ENCODE data around the gene FBN3.
A peak's percentile ranks its signal among the peaks of the same experiment; 100 is the strongest.
"Not testable (repeated sequence)": the region's sequence is repeated elsewhere in the genome, so short reads cannot be mapped to it uniquely, and the experiment has no call there.

FBN3 gene

DNA sequence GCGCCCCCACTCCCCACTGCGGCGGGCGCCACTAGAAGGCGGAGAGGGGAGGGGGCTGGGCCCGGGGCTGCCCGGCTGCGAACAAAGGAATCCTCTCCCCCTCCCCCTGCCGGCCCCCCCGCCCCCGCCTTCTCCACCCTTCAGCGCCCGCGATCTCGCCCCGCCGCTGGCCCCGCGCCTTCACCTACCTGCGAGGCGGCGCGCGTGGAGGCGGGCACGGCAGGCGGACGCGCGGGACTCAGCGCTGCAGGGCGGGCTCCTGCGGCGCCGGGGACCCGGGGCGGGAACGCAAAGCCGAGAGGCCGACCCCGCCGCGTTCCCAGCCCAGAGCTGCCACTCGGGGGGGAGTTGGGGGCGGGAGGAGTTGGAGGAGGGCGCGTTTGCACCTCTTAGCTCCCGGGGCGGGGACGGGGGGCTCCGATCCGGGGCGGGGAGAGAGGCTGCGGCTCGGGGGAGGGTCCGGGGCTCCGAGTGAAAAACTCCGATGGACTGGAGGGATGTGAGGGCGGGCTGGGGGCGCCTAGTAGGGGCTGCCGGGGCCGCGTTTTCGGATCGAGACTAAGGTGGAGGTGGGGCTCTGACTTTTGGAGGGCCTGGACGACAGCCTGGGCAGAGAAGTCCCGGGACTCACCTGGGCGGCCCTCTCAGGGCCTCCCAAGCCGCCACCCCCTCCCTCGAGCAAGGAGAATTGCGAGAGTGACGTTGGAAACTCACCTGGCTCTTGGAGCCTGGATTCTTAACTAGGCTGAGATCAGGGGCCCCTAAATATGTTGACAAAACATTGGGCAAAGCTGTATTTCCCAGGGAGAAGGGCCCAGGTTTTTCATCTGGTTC lies at the start of gene FBN3:
TSS of gene FBN3 (minus strand) at position 332 of the 834 bp plus-strand sequence. CDS start 2,112 bp downstream, outside the sequence.
- no peak for DNase-seq

DNA sequence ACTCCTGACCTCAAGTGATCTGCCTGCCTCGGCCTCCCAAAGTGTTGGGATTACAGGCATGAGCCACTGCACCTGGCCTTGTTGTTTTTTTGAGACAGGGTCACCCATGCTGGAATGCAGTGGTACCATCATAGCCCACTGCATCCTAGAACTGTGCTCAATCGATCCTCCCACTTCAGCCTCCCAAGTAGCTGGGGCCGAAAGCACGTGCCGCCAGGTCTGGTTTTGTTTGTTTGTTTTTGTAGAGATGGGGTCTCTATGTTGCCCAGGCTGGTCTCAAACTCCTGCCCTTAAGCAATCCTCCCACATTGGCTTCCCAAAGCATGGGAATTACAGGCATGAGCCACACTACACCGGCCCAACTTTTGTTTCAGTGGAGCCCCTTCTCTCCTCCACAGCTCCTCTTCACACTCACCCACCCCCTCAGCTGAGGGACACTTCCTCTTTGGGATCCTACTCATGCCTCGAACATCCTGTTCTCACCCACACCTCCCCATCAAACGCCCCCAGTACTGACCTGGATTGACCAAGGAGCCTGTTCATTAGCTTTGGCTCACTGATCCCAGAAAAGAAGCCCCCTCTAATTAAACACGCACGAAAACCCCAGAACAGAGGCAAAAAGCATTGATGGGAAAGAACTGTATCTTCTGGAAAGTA lies 47.0 kb upstream of the FBN3 start:
- no peak for DNase-seq

- DNase-seq: no peak
Observed at GRCh38 chr19:8194528-8195267, 45.3 kb upstream of the FBN3 start.

- no peak for DNase-seq
Observed at GRCh38 chr19:8192221-8192820, 42.9 kb upstream of the FBN3 start.

DNA sequence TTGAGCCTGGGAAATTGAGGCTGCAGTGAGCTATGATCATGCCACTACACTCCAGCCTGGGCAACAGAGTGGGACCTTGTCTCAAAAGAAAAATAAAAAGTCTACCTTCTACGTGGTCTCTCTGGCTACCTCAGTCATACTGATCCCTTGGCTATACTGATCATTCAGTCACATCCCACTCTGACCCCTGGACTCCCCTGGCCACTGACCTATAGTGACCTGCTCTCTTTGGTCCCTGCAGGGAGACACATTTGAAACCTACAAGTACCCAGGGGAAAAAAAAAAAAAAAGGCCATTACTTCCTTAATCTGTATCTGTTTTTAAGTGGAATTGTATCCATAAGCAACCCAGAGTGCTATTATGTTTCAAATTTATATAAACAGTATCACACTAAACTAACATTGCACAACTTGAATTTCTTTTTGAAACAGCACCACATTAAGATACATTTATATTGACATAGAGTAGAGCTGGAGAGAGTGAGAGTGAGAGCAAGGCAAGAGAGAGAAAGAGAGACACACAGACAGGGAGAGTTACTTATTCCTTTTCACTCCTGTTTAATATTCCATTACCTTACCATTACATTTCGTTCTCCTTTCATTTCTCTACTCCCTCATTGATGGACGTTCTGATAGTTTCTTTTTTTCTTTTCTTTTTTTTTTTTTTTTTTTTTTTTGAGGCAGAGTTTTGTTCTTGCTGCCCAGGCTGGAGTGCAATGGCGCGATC lies 36.1 kb upstream of the FBN3 start:
- no peak for DNase-seq

DNA sequence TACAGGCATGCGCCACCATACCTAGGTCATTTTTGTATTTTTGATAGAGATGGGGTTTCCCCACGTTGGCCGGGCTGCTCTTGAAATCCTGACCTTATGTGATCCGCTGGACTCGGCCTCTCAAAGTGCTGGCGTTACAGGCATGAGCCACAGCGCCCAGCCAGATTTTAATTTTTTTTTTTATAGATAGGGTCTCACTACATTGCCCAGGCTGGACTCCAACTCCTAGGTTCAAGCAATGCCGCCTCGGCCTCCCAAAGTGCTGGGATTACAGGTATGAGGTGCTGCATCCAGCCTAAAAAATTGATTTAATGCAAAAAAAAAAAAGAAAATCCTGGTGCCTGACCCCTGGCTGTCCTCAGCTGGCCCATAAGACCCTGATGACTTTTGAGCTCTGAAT lies 34.9 kb upstream of the FBN3 start:
- no peak for DNase-seq

- DNase-seq: peak in 1 of 2 experiments; percentile 25
Observed at GRCh38 chr19:8180018-8180417, 30.6 kb upstream of the FBN3 start.

- DNase-seq: no peak
Observed at GRCh38 chr19:8174706-8175105, 25.3 kb upstream of the FBN3 start.

- DNase-seq: no peak
Observed at GRCh38 chr19:8168537-8168936, 19.1 kb upstream of the FBN3 start.

DNA sequence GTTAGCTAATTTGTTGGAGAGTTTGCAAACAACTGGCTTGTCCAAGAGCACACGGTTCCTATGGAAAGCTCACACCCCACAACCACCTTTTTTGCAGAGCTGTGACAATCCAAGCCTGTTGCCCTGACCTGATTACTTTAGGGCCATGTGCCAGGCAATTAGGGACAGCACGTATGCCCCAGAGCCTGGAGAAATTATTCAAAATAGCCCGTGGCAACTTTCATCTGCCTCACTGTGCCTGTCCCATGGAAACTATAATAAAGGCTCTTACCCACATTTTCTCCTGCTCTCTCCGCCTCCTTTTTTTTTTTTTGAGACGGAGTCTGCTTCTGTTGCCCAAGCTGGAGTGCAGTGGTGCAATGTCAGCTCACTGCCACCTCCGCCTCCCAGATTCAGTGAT lies 18.6 kb upstream of the FBN3 start:
- DNase-seq: no peak

DNA sequence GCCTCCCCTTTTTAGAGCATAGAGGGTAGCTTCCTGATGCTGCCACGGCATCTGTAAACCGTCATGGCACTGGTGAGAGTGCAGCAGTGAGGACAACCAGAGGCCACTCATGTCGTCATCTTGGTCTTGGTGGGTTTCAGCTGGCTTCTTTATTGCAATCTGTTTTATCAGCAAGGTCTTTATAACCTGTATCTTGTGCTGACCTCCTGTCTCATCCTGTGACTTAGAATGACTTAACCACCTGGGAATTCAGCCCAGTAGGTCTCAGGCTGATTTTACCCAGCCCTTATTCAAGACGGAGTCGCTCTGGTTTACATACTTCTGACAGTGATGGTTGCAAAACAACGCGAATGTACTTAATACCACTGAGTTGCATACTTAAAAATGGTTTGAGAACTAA lies 14.4 kb upstream of the FBN3 start:
- no peak for DNase-seq

DNA sequence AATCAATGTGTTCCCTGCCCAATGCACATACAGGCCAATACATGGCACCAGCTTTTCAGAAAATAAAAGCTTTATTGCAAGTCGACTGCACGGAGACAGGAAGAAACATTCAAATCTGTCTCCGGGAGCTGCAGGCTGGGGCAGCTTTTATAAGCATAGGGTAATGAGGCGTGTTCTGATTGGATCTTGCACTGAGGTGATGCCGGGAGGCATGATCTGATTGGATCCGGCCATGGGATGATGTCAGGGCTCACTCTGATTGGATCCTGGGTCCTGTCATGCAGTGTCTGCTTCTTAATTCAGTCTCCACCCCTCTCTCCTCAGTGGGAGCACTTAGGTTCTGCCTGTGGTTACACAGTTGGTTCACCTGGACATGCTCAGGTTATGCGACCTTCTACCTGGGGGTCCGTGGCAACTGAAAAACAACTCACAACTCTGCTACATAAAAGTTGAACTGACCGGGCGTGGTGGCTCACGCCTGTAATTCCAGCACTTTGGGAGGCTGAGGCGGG lies 11.8 kb upstream of the FBN3 start:
- peak; percentile 36 to 39 for DNase-seq

- not testable (repeated sequence) for DNase-seq
Observed at GRCh38 chr19:8159322-8159721, 9.9 kb upstream of the FBN3 start.

GRCh38 chr19:8158411-8159074 lies 9.2 kb upstream of the FBN3 start:
- peak; percentile 81 to 84 for DNase-seq

DNA sequence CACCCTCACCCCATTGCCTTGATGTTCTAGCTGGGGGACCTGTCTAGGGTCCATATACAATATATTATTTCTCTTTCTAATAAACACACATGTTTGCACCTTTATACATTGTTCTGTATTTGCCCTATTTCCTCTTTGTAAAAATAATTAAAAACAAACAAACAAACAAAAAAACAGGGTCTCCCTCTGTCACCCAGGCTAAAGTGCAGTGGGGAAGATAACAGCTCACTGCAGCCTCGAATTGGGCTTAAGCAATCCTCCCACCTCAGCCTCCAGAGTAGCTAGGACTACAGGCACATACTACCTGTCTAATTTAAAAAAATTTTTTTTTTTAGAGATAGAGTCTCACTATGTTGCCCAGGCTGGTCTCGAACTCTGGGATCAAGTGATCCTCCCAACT lies 5.9 kb upstream of the FBN3 start:
- DNase-seq: no peak

DNA sequence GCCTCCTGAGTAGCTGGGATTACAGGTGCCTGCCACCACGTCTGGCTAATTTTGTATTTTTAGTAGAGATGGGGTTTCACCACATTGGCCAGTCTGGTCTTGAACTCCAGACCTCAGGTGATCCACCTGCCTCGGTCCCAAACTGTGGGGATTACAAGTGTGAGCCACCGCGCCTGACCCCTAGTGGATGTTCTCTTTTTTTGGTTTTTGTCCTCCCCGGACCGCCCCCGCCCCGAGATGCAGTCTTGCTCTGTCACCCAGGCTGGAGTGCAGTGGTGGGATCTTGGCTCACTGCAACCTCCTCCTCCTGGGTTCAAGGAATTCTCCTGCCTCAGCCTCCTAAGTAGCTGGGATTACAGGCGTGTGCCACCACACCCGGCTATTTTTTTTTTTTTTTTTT lies 4.6 kb upstream of the FBN3 start:
- not testable (repeated sequence) for DNase-seq

GRCh38 chr19:8151767-8152035 lies 2.3 kb upstream of the FBN3 start:
- DNase-seq: no peak

DNA sequence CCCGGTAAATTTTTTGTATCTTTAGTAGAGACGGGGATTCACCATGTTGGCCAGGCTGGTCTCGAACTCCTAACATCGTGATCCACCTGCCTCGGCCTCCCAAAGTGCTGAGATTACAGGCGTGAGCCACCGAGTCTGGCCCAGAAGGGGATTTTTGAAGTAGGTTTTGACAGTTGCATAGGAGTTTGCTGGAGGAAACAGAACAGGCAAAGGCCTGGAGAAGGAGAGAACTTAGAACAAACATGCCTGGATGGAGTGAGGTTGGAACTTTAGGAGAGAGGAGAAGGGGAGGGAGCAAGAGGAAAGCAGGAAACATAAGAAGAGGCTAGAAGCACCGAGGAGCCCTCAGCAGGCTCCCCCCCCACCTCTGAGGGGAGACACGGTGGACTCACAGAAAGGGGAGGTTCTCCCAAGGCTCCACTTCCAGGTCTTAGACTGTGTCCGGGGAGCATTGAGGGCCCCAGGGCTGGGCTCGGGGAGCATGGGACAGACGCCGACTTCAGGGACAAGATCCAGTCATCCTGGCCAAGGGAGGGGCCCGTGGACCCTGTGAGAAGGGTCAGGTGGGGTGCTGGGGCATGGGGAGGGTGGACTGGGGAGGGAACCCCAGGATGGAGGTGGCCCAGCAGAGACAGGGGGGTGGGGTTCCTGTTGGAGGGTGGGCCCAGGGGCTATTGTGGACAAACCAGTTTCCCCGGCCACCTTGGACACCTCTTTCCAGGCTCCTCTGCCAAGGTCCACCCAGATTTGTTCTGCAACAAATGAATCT lies 1.8 kb upstream of the FBN3 start:
- DNase-seq: no peak

DNA sequence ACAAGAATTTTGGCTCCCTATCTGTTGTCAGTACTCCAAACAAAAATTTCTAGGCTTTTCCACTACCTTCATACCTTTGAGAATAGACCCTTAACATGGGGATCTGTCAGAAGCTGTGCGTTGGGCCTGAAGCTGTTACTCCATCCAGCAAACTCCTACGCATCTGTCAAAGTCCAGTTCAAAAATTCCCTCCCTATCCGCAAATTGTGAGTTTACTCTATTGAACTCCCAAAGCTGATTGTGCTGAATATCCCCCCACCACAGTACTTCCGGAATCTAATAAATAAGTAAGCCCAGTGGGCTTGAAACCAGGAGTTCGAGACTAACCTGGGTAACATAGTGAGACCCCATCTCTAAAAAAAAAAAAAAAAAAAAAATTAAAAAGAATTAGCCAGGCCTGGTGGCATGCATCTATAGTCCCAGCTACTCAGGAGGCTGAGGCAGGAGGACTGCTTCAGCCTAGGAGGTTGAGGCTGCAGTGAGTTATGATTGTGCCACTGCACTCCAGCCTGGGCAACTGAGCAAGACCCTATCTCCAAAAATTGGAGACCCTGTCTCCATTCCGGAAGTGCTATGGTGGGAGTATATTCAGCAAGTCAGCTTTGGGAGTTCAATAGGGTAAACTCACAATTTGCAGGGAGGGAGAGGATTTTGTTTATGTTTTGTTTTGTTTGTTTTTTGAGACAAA lies 930 bp upstream of the FBN3 start:
- no peak for DNase-seq

DNA sequence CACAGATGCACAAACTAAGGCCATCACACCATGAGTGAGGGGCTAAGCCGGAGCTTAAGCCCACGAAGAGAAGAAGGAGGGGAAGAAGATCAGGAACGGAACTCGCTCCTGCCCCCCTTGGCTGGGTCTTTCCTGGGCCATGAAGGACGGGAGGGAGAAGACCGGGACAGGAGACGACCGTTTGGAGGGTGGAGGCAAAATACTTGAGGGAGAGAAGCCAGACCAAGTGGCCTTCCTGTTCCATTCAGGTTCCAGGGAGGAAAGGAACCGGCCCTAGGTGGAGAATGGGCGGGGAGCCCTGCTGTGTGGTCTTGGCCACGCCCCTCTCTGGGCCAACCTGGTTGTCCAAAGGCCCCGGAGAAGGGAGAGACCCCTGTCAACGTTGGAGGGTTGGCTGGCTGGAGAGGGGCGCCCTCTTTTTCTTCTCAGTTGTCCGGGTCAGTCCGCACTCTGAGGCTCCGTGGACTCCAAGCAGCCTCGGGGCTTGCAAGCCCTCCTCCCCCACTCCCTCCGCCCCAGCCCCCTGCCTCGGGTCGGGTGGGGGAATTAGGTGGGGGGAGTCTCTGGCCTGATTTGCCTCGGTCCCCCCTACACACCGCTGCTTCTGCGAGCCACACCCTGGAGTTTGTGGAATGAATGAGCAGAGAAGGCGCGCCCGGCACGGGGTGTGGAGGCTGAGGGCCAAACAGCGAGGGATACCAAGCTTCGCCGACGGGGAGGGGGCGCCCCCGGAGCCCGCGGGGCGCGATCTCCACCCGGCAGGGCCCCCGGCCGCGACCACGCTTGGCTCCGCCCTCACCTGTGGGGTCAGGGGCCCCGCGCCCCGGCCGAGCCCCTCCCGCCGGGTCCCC lies 757 bp downstream of the FBN3 start:
- DNase-seq: no peak
